Measurements from ENCODE around the gene RAI2.

The RAI2 gene

DNA sequence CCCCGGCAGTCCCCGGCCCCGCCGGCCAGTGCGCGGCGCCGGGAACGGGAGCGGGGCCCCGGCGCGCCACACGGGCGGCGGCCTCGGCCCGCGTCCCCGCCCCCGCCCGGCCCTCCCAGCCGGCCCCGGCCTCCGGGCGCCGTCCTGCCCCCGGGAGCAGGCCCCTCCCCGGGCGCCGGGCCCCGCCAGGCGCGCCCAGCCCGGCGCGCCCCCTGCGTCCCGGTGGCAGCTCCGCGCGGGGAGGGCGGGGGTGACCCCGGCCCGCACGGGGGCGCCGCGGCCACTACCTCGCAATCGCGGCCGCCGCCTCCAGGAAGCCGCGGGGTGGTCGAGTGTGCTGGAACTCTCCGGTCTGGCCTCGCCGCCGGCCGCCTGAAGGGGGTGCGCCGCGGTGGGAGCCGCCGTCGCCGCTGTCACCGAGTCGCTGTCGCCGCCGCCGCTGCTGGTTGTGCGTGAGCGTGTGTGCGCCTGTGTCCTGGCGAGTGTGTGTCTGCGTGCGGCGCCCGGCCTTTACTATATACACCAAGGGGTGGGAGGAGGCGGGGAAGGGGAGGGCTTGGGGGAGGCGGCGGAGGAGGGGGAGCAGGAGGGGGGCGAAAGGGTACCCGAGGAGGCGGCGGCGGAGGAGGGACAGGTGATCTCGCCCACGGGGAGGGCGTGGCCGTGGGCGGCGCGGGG lies at the start of gene RAI2:
RAI2 (minus strand) TSS at position 488 of the 678 bp plus-strand sequence. CDS start 59,288 bp downstream, outside the sequence.
- DNase-seq = no peak

DNA sequence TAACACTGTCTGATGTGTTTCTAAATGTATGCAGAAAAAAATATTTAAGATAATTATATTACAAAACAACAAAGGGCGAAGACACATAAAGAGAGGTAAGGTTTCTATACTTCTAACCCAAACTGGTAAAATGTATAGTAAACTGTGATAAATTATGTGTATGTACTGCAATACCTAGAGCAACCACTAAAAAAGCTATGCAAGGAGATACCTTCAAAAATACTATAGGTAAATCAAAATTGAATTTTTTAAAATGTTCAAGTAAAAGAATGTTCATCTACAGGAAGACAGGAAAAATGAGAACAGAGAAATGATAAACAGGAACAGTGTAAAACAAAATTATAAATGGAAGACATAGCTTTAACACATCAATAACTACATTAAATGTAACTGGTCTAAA lies 27.3 kb upstream of the RAI2 start:
- no peak for DNase-seq

DNA sequence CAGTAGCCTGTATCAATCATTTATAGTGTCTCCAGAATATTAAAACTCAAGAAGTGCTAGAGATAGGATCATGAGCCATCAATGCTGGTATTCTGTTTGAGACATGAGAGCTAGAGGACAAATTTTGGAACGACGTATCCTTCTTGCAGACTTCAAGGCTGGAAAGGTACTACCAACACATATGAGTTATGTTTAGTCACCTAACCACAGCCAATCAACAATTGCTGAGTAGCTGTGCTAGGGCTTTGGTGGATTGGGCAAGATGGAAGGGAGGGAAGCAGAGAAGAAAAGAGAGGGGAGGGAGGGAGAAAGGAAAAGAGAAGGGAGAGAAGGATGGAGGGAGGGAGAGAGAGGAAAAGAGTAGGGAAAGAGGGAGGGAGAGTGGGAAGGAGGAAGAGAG lies 21.6 kb upstream of the RAI2 start:
- DNase-seq = no peak

DNA sequence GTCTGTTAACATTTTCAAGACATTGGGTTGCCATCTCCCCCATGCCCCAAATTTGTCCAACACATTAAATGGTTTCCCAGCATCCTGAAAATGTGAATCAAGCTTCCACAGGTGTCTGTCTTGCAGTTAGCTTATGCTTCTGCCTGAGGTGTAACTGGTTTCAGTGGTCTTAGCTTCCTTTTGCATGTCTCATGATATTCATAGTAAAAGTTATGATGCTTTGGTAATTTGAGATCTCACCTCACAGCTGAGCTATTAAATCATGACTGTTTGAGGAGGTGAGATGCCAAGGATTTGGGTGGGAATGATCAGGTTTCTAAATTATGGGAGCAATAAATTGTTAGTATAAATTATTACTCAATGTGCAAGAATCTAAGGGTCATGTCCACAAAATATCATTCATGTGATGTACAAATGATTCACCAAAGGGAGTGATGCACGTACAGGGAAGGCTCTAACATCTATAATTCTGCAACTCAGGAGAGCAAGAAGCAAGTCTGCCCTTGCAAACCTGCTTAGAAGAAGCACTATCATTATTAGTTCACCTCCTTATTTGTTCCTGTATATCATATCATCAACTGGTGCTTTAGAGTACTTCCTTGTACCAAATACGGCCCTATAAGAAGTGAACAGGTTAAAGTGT lies 17.1 kb upstream of the RAI2 start:
- no peak for DNase-seq

DNA sequence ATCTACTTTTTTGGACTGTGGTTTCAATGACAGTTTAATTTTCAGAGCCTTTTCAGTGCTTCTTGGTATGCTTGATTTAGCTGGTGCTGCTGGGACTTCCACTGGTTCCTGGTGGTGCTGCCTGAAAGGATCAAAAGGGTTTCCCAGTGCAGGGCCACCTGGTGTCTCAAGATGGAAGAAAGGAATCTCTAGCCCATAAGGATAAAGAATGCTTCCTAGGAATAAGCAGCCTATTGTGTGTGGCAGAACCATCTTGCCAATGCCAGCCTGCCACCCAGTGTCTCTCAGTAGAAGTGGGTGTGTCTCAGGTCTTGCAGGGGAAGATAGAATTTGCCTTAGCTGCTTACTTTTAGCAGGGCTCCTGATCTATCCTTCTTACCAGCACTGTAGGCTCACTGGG lies 15.0 kb upstream of the RAI2 start:
- no peak for DNase-seq

DNA sequence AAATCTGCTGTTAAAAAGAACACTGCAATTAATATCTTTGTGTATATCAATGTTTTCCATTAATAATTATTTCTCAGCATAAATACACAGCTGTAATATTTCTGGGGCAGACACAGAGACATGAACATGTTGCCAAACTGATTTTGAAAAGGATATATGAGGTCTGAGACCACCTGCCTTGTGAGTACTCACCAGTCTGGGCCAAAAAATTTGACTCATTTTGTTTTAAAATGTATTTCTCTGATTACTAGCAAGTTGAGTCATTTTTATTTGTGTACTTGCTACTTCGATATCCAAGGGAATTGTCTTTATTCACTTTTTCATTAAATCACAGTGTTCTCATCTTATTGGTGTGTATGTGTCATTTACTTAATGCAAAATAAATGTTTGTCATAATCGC lies 8.5 kb upstream of the RAI2 start:
- no peak for DNase-seq

DNA sequence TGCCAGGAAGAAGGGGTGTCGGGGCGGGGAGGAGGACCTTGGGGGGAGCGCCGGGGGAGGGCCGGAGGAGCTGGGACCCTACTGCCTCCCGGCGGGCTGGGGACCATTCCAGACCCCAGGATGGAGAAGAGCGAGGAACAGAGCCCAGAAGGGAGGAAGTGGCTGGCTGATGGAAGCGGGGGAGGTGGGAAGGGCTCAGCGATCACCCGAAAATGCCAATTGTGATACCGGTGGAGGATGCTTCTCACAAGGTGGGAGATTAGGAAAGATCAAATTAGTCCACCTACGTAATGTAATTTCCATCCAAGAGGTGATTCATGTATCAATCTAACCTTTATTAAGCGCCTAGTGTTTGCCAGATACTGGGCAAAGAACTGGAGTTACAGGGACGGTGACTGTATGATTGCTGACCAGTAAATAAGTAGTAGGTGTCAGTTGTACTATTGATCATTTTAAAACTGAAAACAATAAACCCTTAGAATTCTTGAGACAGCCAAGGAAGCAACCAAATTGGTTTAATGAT lies 452 bp upstream of the RAI2 start:
- DNase-seq = no peak

DNA sequence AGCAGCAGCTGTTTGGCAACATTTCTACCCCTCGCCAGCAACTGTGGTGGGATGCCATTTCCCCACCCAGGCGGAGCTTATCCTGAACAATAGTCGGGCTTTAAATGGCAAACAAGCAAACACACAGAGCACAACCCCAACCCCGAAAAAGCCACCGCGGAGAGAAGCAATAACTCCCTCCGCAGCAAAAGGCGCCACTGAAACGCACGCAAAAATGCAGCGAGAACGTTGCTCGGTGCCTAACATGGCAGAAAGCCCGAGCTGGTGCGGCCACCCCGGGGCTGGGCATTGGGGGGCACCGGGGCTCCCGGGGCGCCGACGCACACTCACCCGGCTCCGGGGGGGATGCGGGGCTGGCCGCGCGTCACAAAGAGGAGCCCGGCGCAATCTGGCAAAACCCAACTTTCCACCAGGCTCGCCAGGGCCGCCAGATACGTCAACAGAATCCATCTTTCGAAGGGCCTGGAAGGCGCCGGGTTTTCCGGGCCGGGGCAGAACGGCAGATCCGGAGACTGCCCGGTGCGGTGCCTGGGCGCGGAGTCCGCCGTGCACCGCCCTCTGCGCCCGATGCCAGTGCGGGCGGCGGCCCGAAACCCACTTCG lies 818 bp downstream of the RAI2 start:
- DNase-seq = no peak

DNA sequence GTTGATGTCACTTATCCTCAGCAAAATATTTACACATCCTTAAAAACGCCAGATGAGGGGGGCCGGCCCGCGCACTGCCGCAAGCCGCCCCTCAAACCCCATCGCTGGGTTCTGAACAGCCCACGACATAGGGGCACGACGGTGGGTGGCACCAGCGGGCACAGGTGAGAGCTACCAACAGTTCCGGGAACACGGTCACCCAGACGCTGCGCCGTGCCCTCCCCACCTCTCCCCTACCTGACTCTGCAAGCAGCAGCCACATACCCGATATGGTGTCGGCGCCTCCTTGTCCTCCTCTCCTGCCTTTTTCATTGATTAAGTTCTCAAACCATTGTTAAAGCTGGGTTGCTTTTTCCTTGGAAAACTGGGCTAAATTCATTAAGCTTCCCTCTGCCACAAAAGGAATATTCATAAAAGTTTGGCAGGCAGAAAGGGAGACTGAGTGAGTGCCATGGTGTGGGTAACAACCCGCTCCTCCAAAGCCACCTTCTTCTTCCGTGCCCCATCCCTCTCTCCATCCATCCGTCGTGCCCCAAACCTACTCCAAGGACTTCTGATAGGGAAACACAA lies 1.4 kb downstream of the RAI2 start:
- DNase-seq = no peak

DNA sequence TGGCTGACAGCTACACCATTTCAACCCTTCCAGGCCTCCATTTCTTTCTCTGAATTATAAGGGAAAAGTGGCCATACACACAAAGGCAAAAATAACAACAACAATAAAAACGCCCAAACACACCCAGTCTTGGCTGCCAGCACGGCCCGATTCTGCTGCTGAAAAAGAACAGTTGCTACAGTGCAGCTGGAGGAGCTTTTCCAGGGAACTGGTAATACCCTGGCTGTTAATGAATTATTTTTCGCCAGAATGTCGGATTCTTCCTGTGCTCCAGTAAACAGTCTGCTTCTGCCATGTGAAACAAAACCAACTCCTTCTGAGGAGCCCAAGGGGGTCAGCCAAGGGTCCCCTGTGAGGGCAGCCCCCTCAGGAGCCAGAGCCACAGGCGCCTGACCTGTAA lies 6.6 kb downstream of the RAI2 start:
- DNase-seq = no peak

DNA sequence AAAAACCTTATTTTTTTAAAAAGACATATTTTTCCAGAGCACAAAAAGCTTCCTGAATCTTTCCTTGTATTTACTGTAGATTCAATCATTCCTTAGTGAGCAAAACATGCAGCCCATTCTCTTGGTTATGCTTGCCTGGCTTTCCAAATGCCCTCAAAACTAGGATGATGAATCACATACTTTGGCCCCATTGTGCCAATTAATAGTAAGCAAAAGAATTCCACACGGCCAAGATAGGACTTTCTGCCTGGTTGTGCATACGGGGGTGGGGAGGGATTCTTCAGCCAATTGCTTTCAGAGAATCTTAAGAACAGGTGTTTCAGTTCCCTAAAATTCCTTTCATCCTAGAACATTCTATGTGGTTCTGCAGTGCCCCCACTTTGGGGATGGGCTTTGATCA lies 7.0 kb downstream of the RAI2 start:
- DNase-seq = no peak

DNA sequence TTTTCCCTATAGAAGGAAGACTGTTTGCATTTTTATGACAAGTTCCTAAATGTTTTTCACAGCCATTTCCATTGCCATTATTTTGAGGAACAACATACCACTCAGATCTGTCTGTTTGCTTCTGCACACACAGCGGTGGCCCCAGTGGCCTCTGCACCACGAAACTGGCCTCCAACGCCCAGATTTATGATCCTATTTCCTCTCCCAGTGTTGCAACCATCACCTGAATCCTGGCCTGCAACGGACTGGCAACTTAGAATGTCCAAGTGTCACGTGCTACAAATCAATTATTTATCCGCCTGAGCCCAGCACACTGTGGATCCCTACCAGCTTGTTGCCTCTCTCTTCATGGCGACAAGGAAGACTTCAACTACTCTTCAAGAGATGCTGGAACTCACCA lies 9.2 kb downstream of the RAI2 start:
- DNase-seq = no peak

DNA sequence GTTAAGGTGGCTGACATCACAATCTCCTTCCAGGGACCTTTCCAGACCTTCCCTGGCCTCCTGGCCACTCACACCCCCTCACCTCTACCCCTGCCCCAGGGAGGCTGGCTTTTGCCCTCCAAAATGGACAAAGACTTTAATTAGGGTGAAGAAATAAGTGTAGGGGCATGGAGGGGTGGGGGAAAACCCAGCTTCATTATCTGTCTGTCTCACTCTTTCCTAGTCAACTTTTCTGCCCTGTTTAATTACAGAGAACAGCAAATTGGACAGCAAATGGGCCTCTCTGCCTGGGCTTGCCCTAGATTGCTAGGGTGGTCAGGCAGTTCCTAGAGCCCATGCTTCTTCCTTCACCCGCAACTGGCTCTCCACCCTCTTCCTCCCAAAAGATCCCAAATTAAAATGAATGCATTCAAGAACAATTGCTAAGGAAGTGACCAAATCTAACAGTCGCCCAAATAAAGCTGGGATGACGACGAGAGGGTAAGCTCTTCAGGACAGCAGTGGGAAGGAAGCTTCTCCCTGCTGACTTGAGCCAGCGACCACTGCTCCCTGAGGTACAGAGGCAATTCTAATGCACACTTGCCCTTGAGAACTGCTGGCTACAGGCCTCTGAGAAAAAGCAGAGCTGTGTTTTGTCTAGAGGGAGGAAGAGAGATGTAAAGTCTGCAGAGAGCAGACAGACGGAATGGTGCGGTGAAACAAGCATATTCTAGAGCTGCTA lies 12.4 kb downstream of the RAI2 start:
- no peak for DNase-seq

DNA sequence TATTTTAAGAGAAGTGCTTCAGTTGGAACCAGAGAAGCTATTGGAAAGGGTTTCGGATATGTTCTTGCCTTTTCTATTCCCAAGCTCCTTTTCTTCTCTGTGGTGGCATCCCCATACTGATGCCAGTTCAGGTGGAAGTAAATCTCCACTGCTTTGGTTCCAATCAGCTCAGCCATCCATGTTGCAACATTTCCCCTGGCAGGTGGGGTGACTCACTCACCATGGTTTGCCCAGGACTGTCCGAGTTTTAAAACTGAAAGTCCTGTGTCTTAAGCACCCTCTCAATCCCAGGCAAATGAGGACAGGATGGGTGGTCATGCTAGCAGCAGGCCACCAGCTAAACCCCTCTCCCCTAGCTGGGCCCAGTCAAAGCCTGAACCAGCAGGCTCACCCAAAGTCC lies 15.1 kb downstream of the RAI2 start:
- no peak for DNase-seq

DNA sequence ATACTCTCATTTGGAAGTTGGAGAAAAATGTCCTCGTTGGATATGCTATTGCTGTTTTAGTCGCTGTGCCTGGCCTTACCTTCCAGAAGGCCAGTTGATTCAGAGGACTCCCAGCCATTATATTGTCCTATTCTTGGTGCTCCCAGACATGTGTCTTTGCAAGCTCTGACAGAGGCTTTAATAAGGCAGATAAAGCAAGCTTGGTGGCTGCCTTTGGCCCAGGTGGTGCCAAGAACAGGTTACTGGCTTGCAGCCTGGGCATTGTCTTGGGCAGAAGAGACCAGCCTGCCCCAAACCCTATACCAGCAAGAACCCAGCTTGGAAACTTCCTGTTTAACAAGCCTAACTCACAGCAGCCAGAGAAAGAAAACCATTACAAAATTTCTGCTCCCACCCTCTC lies 16.9 kb downstream of the RAI2 start:
- no peak for DNase-seq

DNA sequence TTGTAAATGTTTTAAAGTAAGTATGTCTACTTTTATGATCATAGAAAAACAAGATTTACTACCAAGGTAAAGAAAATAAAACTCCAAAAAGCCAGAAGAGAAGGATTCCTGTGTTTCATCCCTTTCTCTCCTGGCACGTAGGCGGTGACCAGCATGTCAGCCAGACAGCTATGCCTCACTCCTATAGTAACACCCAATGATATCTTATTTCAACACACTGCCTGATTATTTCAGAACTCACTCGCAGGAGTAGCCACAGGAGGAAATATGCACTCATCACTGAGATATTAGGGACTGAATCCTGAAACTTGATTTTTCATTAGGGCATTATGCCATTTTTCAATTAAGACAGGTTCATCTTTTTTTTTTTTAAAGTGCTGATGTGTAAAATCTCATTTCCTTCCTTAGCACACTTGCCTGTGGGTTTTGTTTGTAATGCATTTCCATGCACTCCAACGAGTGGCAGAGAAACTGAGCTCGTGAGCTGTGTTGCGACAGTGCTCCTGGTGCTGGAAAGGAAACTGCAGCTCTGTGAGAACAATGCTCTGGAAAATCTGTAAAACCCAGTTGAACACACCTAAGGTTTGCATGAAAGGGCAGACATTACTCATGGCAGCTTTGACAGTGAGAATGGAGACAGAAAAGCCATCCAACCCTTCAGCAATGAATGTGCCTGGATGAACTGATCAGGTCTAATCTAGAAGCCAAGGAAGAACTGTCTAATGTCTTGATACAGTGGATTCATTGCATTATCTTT lies 18.2 kb downstream of the RAI2 start:
- DNase-seq = no peak

DNA sequence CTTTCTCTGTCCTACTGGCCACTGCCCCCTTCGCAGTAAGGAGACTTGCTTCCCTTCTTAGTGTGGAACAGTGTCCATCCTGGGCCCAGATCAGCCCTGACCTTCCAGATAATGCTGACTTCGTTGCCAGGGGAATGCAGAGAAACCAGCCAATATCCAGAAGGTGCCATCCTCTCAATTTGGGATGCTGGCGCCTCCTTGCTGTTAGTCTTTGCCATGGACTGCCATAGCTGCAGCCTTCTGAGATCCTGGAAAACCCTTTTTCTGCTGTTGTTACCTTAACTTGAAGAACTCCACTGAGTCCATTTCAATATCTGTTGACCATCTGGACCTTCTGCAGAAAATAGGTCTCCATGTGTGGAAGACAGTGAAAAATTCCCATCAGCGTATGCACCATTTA lies 21.8 kb downstream of the RAI2 start:
- DNase-seq = no peak

DNA sequence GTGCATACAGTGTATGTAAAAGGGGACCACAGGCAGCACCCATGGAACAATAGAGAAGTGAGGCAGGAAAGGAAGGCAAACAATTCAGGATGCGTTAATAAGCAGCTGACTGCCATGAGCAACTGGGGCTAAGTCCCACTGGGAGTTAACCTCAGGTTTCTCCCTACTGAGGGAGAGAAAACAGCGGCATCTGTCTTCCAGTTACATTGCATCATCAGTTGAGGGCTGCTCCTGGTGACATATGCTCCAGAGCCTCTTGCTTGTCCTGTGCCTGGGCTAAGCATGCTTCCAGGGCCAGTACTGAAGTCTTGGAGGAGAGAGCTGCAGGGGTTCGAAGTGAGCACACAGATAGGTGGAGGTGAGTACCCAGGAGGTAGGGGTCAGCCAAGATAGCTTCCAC lies 24.3 kb downstream of the RAI2 start:
- DNase-seq = no peak

DNA sequence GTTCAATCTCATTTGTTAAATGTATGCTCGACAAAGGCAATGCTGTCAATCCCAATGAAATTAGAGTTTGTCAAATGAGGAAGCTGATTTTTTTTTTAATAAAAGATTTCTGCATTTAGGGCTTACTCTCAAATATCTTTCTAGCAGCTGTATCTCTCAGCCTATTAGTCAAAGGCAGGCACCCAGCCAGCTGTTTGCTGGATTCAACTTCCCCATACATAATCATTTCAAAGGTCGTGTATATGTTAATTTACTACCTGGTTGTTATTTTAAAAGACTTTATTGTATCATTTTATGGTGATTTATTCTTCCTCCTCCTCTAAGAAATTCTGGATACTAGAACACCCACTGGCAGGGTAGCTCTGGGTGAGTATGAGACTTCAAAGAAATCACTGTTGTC lies 27.1 kb downstream of the RAI2 start:
- no peak for DNase-seq

DNA sequence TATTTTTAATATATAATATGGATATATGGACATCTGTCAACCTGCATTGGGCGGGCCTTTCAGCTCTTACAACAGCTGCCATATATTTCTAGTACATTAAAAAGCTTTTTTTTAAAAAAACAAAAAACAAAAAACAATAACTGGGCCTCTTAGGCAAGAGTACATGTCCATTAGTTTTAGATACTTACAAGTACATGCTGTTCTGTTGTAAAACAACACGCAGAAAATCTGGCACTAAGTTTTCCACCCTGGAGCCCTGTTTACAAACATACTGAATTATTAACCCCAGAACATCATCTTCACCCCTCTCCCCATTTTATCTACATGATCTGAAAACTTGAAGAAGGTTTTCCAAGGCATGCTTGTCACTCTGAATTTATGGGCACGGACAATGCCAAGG lies 29.8 kb downstream of the RAI2 start:
- no peak for DNase-seq

DNA sequence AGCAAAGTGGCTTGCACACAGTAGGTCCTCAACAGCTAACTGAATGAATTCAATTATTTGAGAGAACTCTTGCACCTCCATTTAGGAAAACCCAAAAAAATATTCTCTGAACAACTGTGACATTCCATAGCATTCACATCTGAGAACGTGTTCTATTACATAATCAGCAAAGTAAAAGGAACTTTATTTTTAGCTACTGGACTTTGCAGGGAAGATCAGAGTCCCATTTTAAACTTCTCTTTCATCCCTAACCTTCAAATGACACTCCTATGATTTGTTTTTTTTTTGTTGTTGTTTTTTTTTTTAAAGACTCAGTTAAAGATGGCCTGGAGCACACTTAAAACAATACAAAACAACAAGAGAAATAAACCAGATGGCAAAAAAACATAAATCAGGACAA lies 30.9 kb downstream of the RAI2 start:
- no peak for DNase-seq

DNA sequence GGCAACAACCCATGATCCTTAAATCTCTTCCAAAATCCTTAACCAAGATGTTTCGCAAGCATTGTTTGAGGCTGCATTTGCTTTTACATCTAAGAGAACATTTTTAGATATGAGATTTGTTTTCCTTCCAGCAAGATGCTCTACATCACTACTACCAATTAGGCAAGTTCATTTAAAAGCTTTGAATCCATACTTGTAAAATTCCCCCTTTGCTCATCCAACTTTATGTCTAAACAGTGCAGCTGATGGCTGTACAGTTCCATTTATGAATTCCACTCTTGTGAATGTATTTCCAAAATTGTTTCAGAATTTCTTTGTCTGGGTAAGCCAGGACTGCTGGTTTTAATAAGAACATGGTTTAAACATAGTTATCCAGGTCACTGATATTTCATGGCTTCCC lies 31.5 kb downstream of the RAI2 start:
- no peak for DNase-seq

DNA sequence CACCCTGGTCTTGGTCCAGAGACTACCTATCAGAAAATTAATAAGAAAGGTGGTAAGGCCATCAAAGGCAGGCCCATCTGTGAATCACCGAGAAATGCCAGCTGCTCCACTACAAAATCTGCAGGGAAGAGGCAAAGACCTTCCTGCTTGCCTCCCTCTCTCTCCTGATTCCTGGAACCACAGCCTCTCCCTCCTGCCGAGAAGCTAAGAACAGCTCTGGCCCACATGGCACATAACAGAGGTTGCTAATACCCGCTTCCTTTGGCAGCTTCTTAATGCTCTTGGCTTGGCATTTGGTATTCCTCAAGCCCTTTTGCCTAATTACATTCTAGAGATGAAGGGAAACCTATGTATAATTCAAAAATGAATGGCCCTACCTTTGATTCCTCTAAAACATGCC lies 32.9 kb downstream of the RAI2 start:
- DNase-seq = no peak

All from OCI-M1 (cell line).